Activated naive CD8-positive, alpha-beta T cell treated with anti-CD3 and anti-CD28 coated beads for 36 hours (primary cell): Measurements from ENCODE around the gene ETV6. TPM values are rescaled to one million over a fixed set of nuclear protein-coding genes. Genes with fewer than 3 reads are reported as not detected.

Experiments used
- DNase-seq: peaks from one replicate; pipeline ENCODE4 v3.0.0; 2021
- H3K27ac Mint-ChIP-seq: one replicate; pipeline ENCODE4 v1.8.0; 2022; ENCODE audit warnings: mild to moderate bottlenecking, moderate library complexity, mixed read lengths
- H3K27me3 Mint-ChIP-seq: one replicate; pipeline ENCODE4 v1.8.0; 2022; ENCODE audit warnings: mild to moderate bottlenecking, mixed read lengths
- H3K36me3 Mint-ChIP-seq: one replicate; pipeline ENCODE4 v1.8.0; 2021; ENCODE audit warnings: mild to moderate bottlenecking, mixed read lengths
- H3K4me1 Mint-ChIP-seq: one replicate; pipeline ENCODE4 v1.8.0; 2021; ENCODE audit warnings: mixed read lengths
- H3K4me3 Mint-ChIP-seq: one replicate; pipeline ENCODE4 v1.8.0; 2022; ENCODE audit warnings: mild to moderate bottlenecking, moderate library complexity, mixed read lengths
- H3K9me3 Mint-ChIP-seq: one replicate; pipeline ENCODE4 v1.8.0; 2022; ENCODE audit warnings: mixed read lengths
- total RNA-seq, 2 experiments: library from RNA; stranded (reverse); gene quantifications; one replicate each; pipeline ENCODE4 v1.2.3, GENCODE V29; 2021

The ETV6 gene
- total RNA-seq, 2 experiments from 2014 or later: 21.6 to 23.7 TPM

DNA sequence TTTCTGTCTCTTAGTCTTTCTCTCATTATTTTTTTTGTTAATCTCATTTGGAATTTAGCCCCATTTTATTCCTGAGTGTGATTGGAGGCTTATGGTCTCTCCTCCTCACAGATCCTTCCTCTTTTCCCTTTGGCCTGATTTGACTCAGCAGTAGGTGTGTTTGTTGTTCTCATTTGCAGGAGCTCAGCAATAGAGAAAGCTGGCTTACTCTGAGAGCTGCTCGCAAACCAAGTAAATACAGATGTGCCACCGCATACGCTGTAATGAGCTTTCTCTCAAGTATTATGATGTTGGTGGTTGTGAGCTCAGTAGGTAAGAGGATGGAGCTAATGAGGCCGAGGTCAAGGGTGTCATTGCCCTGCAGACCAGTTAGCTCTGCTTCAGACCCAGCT is 206.5 kb downstream of the ETV6 start:
- no peaks in the 10 kb centered on the region for H3K9me3 Mint-ChIP-seq
- H3K4me3 Mint-ChIP-seq: no peak overlapping the region
- H3K27me3 Mint-ChIP-seq: no peaks in the 10 kb centered on the region
- H3K4me1 Mint-ChIP-seq: peaks cover 19% of the 10 kb centered on the region
- no peak overlapping the region for H3K27ac Mint-ChIP-seq
- no peak for DNase-seq
- H3K36me3 Mint-ChIP-seq: peaks cover 42% of the 10 kb centered on the region

DNA sequence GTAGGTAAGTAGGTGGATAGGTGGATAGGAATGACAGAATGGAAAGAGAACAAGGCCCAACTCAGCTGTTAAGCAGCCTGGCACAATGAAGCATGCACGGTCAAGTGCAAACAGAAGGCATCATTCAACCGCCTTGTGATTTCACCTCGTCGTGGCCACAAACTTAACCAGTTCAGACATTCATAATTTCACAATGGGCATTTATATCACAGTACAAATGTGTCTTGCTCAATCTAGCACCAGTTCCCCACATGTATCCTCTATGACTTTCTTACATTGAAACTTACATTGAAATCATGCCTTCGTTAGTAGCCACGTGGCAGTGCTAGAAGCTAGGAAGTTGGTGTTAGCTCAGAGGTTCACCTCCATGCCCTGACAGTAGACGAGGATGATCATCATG is 207.5 kb downstream of the ETV6 start:
- peaks cover 46% of the 10 kb centered on the region for H3K36me3 Mint-ChIP-seq
- no peaks in the 10 kb centered on the region for H3K9me3 Mint-ChIP-seq
- no peaks in the 10 kb centered on the region for H3K27me3 Mint-ChIP-seq
- H3K4me1 Mint-ChIP-seq: peaks cover 13% of the 10 kb centered on the region
- DNase-seq: no peak
- no peak overlapping the region for H3K27ac Mint-ChIP-seq
- H3K4me3 Mint-ChIP-seq: no peak overlapping the region

DNA sequence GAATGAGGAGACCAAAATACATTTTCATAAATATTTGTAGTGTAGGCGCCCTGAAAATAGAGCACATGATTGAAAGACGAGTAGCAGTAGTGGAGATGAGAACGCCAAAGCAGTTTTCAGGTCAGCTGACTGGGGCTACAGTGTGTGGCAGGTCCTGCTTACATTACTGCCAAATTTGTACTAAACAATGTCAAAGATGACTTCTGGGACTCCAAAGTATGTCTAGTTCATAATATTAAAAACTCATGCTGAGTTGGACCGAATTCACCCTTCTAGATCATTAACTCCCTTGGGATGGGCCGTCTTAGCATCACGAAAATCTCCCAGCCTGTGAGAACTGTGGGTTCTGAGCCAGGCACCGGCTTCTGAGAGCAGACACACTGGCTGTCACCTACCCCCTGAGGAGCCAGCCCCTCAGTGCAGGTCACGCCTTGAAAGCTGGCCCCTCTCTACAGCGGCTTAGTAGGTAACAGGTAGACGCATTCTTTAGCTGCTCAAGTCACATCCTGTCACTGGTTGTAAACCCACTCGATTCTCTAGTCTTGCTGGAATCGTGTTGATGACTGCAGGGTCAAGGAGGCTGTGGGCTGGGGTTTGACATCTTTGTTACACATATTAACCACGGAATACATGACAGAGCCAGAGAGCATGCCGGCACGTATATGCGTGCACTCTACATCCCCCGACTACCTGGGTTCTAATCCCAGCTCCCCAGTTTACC is 210.4 kb downstream of the ETV6 start:
- H3K27ac Mint-ChIP-seq: no peak overlapping the region
- peaks cover 2% of the 10 kb centered on the region for H3K9me3 Mint-ChIP-seq
- peaks cover 60% of the 10 kb centered on the region for H3K36me3 Mint-ChIP-seq
- DNase-seq: peak; percentile 9
- no peaks in the 10 kb centered on the region for H3K27me3 Mint-ChIP-seq
- no peak overlapping the region for H3K4me3 Mint-ChIP-seq
- peaks cover 9% of the 10 kb centered on the region for H3K4me1 Mint-ChIP-seq

DNA sequence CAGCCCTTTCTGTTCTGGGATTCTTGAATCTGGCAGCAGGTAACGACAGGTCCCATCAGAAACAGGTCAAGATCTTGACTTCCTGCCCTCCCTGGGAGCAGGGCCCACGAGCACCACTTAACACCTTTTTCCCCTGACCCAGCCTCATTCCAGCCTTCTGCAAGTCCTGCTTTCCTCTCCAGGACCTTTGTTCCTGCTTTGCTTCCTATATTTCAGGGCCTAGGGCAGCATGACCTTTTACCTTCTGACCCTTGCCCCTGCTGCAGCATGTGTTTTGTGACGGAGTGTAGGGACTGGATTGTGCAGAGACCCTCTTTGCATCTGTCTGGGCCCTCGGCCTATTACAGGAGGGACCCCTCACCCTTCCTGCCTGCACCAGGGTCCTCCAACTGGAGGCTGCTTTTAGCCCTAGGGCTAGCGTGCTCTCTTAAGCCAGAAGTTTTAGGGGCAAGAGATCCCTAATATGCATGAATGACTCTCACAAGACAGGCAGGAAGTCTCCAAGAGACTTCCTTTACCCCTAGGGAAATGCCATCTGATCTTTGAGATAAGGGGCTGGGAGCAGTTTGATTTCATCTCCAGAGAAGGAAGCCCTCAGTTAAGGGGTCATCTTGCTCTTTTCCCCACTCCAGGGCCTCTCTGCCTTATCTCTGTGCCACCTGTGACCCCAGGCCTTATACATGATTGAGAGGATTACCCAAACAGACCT is 211.8 kb downstream of the ETV6 start:
- Mint-ChIP-seq H3K4me1 (no peaks in the 10 kb centered on the region), H3K36me3 (peaks cover 67% of the 10 kb centered on the region), H3K4me3 (no peak overlapping the region), H3K27me3 (no peaks in the 10 kb centered on the region), H3K27ac (no peak overlapping the region), H3K9me3 (peaks cover 9% of the 10 kb centered on the region)
- DNase-seq: no peak

DNA sequence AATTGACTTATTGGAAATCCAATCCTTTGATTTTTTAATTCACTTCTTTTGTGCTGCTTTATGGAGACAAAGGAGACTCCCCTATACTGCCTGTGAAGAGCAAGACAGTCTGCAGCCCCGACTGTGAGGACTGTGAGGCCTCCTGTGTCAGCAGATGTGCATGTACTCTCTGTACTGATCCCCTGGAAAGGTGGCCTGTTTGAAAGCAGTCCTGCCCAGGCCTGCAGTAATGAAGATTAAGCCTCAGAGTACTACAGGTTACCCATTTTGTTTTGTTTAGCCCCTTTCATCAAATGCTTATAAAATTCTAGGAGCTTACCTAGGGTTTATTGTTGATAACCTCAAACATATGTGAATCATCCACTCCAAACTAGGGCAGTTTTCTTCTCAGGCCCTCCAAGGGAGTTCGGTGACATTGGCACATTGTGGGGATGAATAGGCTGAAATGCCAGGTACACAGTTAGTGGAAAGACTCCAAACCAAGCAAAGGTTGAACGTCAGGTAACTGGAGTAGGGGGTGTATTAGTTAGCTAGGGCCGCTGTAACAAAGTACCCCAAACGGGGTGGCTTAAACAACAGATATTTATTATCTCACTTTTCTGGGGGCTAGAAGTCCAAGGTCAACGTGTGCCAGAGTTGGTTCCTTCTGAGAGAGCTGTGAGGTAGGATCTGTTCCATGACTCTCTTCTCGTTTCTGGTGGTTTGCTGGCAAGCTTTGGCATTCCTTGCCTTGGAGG is 212.6 kb downstream of the ETV6 start:
- Mint-ChIP-seq H3K36me3 (peaks cover 68% of the 10 kb centered on the region), H3K4me1 (no peaks in the 10 kb centered on the region), H3K9me3 (peaks cover 10% of the 10 kb centered on the region), H3K4me3 (no peak overlapping the region), H3K27ac (no peak overlapping the region), H3K27me3 (no peaks in the 10 kb centered on the region)
- no peak for DNase-seq

DNA sequence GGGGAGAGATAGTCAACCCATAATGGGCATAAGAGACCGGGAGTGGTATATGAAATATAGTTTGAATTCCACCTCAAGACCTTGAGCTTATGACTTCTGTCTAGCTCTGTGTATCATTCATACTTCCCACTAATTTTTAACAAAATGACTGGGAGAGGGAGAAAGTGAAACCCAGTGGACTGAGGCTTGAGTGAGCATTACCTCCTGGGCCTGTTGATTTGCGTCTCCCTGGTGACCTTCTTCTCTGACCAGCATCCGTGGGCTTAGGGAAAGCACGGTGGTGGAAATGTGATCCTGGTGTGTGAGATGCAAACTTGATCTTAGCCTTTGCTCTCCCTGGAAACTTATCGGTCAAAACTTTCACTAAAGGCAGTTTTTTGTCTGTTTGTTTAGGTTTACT is 213.3 kb downstream of the ETV6 start:
- Mint-ChIP-seq H3K4me1 (no peaks in the 10 kb centered on the region), H3K27me3 (no peaks in the 10 kb centered on the region), H3K27ac (no peak overlapping the region), H3K36me3 (peaks cover 73% of the 10 kb centered on the region), H3K4me3 (no peak overlapping the region), H3K9me3 (peaks cover 10% of the 10 kb centered on the region)
- DNase-seq: no peak

DNA sequence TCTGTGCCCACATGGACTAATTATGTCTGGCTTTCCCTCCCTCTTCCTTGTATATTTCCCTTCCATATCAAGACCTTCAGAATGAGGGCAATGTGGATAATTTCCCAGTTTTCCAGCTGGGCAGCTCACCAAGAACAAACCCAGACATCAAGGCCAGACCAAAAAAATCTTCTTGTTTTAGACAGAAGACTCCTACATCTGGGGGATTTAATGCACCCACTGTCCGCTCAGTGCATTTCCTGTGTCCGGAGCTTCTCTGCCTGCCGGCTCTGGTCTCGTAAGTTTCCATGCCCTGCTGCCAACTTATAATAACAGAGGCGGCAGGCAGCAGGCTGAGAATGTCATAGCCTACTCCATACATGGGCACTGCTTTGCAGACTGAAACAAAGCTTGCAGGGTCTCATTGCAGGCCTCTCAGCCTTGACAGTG is 214.0 kb downstream of the ETV6 start:
- no peaks in the 10 kb centered on the region for H3K27me3 Mint-ChIP-seq
- DNase-seq: no peak
- H3K4me1 Mint-ChIP-seq: no peaks in the 10 kb centered on the region
- H3K4me3 Mint-ChIP-seq: no peak overlapping the region
- H3K27ac Mint-ChIP-seq: peak overlapping the region; percentile 73
- peaks cover 75% of the 10 kb centered on the region for H3K36me3 Mint-ChIP-seq
- H3K9me3 Mint-ChIP-seq: peaks cover 10% of the 10 kb centered on the region

DNA sequence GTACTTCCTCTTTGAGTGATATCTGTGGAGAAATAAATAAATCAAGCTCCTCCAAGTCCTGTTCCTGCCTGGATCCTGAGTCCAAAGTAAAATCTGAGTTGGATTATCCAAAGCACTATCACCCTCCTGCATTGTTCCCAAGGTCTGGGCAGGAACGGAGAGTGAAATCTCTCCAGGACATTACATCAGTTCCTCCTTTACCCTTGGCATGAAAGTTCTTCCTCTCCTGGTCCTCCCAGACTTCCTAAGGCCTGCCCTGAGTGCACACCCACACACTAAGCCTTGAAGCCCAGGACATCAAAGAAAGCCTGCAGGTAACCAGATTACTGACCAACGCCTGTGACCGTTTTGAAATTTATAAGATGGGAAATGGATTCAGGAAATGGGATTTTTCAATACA is 214.5 kb downstream of the ETV6 start:
- H3K27me3 Mint-ChIP-seq: no peaks in the 10 kb centered on the region
- H3K4me3 Mint-ChIP-seq: no peak overlapping the region
- no peak overlapping the region for H3K27ac Mint-ChIP-seq
- no peak for DNase-seq
- H3K9me3 Mint-ChIP-seq: peaks cover 10% of the 10 kb centered on the region
- H3K4me1 Mint-ChIP-seq: no peaks in the 10 kb centered on the region
- peaks cover 71% of the 10 kb centered on the region for H3K36me3 Mint-ChIP-seq

DNA sequence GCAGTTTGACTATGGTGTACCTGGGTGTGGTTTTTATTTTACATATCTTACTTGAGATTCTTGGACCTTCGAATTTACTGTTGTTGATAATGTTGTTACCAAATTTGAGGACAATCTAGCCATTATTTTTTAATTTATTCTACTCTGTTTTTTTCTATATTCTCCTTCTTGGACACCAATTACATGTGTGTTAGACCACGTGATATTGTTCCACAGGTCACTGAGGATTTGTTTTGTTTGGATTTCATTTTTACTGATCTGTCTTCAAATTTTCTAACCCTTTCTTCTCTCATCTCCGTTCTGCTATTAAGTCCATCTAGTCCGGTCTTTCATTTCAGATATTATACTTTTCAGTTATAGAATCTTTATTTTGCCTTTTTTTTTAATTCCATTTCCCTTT is 216.3 kb downstream of the ETV6 start:
- peaks cover 66% of the 10 kb centered on the region for H3K36me3 Mint-ChIP-seq
- H3K27me3 Mint-ChIP-seq: no peaks in the 10 kb centered on the region
- DNase-seq: no peak
- H3K4me1 Mint-ChIP-seq: no peaks in the 10 kb centered on the region
- no peak overlapping the region for H3K4me3 Mint-ChIP-seq
- H3K27ac Mint-ChIP-seq: no peak overlapping the region
- H3K9me3 Mint-ChIP-seq: peaks cover 10% of the 10 kb centered on the region

DNA sequence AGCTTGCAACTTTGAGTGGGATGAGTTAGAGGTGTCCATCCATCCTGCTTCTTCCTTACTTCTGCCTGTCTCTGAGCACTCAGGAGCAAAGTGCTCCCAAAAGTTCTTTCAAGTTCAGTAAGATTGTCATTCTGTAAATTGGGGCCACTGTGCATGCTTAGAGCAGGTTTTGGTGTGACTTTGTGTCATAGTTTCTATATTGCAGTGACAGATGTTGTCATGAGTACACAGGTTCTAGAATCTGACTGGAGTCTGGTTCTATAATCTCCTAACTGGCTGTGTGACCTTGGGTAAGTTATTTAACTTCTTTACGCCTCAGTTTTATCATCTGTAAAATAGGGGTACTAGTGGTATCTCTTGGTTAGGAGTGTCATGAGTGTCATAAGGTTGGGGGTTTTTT is 218.6 kb downstream of the ETV6 start:
- no peak for DNase-seq
- Mint-ChIP-seq H3K36me3 (peaks cover 61% of the 10 kb centered on the region), H3K4me1 (peaks cover 3% of the 10 kb centered on the region), H3K27me3 (no peaks in the 10 kb centered on the region), H3K4me3 (no peak overlapping the region), H3K9me3 (peaks cover 10% of the 10 kb centered on the region), H3K27ac (no peak overlapping the region)

DNA sequence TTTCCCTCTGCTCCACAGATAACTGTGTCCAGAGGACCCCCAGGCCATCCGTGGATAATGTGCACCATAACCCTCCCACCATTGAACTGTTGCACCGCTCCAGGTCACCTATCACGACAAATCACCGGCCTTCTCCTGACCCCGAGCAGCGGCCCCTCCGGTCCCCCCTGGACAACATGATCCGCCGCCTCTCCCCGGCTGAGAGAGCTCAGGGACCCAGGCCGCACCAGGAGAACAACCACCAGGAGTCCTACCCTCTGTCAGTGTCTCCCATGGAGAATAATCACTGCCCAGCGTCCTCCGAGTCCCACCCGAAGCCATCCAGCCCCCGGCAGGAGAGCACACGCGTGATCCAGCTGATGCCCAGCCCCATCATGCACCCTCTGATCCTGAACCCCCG is 219.9 kb downstream of the ETV6 start:
- no peaks in the 10 kb centered on the region for H3K27me3 Mint-ChIP-seq
- H3K27ac Mint-ChIP-seq: no peak overlapping the region
- H3K4me3 Mint-ChIP-seq: no peak overlapping the region
- H3K9me3 Mint-ChIP-seq: peaks cover 9% of the 10 kb centered on the region
- peaks cover 5% of the 10 kb centered on the region for H3K4me1 Mint-ChIP-seq
- DNase-seq: no peak
- H3K36me3 Mint-ChIP-seq: peaks cover 49% of the 10 kb centered on the region

DNA sequence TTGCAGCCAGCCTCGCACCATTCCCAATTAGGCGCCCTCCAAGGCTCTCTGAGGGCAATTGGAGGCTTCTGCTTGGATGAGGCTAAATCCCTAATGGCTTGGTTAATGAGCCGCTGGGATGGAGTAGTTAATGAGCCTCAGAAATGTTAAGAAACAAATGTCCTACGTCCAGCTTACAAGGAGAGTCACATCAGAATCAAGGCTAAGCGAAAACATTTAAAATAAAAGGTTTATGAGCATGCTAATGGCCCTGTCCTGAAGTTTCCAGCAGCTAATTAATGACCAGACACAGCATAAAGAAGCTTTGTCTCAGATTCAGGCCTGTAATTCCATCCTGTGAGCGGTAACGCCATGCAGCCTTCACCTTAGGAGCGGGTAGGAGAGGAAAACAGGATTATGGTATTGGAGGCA is 220.6 kb downstream of the ETV6 start:
- peaks cover 9% of the 10 kb centered on the region for H3K9me3 Mint-ChIP-seq
- peaks cover 7% of the 10 kb centered on the region for H3K4me1 Mint-ChIP-seq
- H3K4me3 Mint-ChIP-seq: no peak overlapping the region
- no peaks in the 10 kb centered on the region for H3K27me3 Mint-ChIP-seq
- no peak overlapping the region for H3K27ac Mint-ChIP-seq
- H3K36me3 Mint-ChIP-seq: peaks cover 47% of the 10 kb centered on the region
- no peak for DNase-seq

DNA sequence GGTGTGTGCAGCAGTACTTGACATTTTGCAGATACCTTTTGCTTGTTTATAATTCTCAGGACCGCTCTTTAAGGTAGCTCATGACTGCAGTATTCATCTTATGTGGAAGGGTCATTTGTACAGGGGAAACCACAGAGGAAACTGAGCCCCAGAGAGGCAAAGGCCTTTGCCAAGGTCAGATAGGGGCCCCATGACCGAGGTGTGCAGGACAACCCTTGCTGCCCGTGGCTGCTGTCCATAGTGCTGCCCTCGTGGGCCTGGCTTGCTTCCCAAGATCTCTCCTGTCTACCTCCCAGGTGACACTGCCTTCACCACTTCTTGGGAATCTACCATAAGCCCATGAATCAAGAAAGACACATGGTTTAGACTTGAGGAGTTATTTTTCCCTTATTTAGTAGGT is 222.6 kb downstream of the ETV6 start:
- DNase-seq: no peak
- Mint-ChIP-seq H3K4me1 (peaks cover 27% of the 10 kb centered on the region), H3K4me3 (no peak overlapping the region), H3K36me3 (peaks cover 42% of the 10 kb centered on the region), H3K27ac (no peak overlapping the region), H3K9me3 (no peaks in the 10 kb centered on the region), H3K27me3 (no peaks in the 10 kb centered on the region)

DNA sequence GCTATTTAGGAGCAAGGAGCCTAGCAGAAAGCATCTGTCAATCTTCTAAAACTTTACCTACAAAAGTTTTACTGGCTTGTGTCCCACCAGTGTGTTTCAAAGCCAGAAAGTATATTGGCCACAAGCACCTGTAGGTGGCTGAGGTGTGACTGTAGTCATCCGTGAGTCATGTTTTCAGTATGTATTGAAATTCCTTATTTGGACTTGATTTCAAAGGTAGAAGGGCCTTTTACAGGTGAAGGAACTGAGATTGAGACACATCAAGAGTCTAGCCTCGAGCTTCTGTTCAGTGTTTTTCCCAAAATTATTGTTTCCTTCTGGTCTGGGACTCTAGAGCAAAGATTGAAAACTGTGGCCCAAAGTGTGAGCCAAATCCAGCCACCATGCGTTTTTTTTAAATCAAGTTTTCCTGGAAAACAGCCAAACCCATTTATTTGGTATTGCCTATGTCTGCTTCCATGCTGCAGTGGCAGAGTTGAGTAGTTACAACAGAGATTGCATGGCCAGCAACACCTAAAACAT is 226.0 kb downstream of the ETV6 start:
- H3K27ac Mint-ChIP-seq: peak overlapping the region; percentile 52
- no peaks in the 10 kb centered on the region for H3K27me3 Mint-ChIP-seq

DNA sequence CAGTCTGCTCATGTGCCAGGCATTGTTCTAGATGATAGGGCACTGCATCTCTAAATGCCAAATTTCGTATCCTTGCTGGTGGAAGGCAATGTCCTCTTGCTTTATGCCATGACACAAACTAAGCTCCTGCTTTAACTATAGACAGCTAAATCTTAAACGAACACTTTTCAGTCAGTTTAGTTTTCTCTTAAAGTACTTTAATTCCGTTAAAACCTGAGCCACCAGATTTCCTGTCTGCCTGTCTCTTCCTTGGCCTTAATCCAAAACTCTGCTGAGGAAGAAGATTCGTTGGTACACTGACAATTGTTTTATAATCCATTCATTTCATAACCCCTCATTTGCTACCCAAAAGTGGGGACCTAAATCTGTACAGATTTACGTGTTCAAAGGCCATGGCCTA is 226.8 kb downstream of the ETV6 start:
- peaks cover 45% of the 10 kb centered on the region for H3K36me3 Mint-ChIP-seq

More for the DNA sequence above, 226.0 kb downstream of the ETV6 start:
- no peak overlapping the region for H3K4me3 Mint-ChIP-seq
- DNase-seq: peak; percentile 48
- peaks cover 40% of the 10 kb centered on the region for H3K36me3 Mint-ChIP-seq
- H3K4me1 Mint-ChIP-seq: peaks cover 37% of the 10 kb centered on the region
- H3K9me3 Mint-ChIP-seq: no peaks in the 10 kb centered on the region

More for the DNA sequence above, 226.8 kb downstream of the ETV6 start:
- Mint-ChIP-seq H3K4me1 (peaks cover 37% of the 10 kb centered on the region), H3K27ac (no peak overlapping the region), H3K9me3 (no peaks in the 10 kb centered on the region), H3K4me3 (no peak overlapping the region), H3K27me3 (no peaks in the 10 kb centered on the region)
- DNase-seq: no peak
